Naive thymus-derived CD8-positive, alpha-beta T cell (primary cell): ENCODE measurements around the gene SLC12A7. TPM values are rescaled to one million over a fixed set of nuclear protein-coding genes. Genes with fewer than 3 reads are reported as not detected.
A peak's percentile ranks its signal among the peaks of the same experiment; 100 is the strongest.

Experiments used
- ATAC-seq, 2 donors: fragments of 150-1000 bp; cut with Tn5 transposase in 1 of 2; sonication (Bioruptor Pico), chemical (Tn5 transposase) in 1 of 2; 1 replicate in 1 of 2; 2 replicates in 1 of 2; pipeline ENCODE4 v1.10.0; 2021; ENCODE audit warnings: mild to moderate bottlenecking in 2 of 2, moderate library complexity in 2 of 2
- POLR2A ChIA-PET: fragments of 350-600 bp; sonication (Branson Sonifier 250); formaldehyde crosslinking; loops from one replicate; lab custom pipeline; 2021; ENCODE audit warnings: antibody characterized with exemption; lab: Charles Lee
- DNase-seq, 10 donors: peaks; one replicate each; pipeline versions ENCODE4 v3.0.0 to v3.0.0-alpha.2; 2020 to 2022
- H3K27ac Mint-ChIP-seq, 10 donors: one replicate each; pipeline ENCODE4 v1.8.0; 2020 to 2022; ENCODE audit warnings: mild to moderate bottlenecking in 10 of 10, mixed read lengths in 10 of 10, moderate library complexity in 4 of 10, inconsistent platforms in 1 of 10
- H3K27me3 Mint-ChIP-seq, 5 donors: one replicate each; pipeline ENCODE4 v1.8.0; 2021 to 2022; ENCODE audit warnings: mixed read lengths in 5 of 5
- H3K36me3 Mint-ChIP-seq, 3 donors: one replicate each; pipeline ENCODE4 v1.8.0; 2020 to 2022; ENCODE audit warnings: mixed read lengths in 3 of 3, mild to moderate bottlenecking in 2 of 3, inconsistent platforms in 1 of 3
- H3K4me1 Mint-ChIP-seq, 4 donors: one replicate each; pipeline ENCODE4 v1.8.0; 2021 to 2022; ENCODE audit warnings: mixed read lengths in 4 of 4
- H3K4me3 Mint-ChIP-seq, 10 donors: one replicate each; pipeline ENCODE4 v1.8.0; 2020 to 2022; ENCODE audit warnings: mild to moderate bottlenecking in 10 of 10, mixed read lengths in 10 of 10, moderate library complexity in 6 of 10, inconsistent platforms in 1 of 10
- H3K9me3 Mint-ChIP-seq, 9 donors: one replicate each; pipeline ENCODE4 v1.8.0; 2020 to 2022; ENCODE audit warnings: mixed read lengths in 9 of 9, mild to moderate bottlenecking in 3 of 9, inconsistent platforms in 1 of 9, moderate library complexity in 1 of 9
- polyA plus RNA-seq, 3 donors: library from polyadenylated mRNA; unstranded; fragments of 300-500 nt; fragmentation: Illumina TruSeq; gene quantifications; one replicate each; pipeline ENCODE4 v1.2.3, GENCODE V29; 2021
- total RNA-seq, 8 experiments: library from RNA in 2 of 8; stranded (reverse) in 2 of 8; gene quantifications; one replicate each; pipeline ENCODE4 v1.2.3 and lab custom pipeline; 2021 to 2026

SLC12A7 gene
- total and polyA plus RNA-seq, 5 experiments from 2014 or later = 7.3 to 68.3 (median 25.4) TPM

GRCh38 chr5:1057485-1058082 is 54.3 kb downstream of the SLC12A7 start:
- Mint-ChIP-seq H3K4me1 (no peaks in the 10 kb centered on the region), H3K36me3 (peaks cover 0 to 31% (median 1%) of the 10 kb centered on the region in 3 donors), H3K27ac (no peak overlapping the region), H3K27me3 (no peaks in the 10 kb centered on the region), H3K4me3 (no peak overlapping the region), H3K9me3 (no peaks in the 10 kb centered on the region)
- ATAC-seq = no peak
- no peak for DNase-seq
- POLR2A ChIA-PET = interaction anchor here (0.6 kb wide), 1 partner anchor 49 kb away, joined by 3 read pairs; no protein-coding TSS in a partner anchor

DNA sequence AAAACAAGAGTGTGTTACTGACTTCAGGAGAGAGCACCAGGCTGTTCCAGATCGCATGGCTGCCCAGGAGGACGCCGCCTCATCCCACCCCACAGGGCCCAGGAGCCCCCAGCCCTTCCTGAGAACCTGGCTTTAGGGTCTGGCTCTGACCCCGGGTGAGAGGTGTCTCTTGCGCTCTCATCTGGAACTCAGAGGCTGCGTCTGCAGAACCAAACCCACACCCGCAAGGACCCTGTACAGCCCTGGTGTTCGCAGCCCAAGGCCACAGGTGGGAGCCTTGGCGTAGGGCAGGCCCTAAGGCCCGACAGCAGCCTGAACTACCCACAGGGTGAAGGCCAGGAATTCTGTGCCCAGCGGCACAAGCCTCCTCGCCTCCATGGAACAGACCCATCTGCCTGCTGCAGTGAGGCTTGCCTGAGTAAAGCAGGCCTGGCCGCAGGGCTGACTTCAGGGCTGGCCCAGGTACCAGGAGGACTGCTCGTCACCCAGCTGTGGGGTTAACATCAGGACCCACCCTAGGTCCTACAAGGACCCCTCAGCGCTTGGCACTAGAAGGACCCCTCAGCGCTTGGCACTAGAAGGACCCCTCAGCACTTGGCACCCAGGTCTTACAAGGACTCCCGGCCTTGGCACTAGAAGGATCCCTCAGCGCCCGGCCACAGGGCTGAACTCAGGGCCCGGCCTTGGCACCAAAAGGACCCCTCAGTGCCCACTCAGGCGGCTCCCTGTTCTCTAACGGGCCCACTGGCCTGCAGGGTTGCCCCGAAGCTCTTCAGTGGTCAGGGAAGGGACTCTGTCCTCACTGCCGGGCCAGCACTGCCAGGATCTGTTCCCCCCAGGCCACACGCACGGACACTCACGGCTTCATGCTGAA is 55.0 kb downstream of the SLC12A7 start:
- Mint-ChIP-seq H3K4me3 (no peak overlapping the region), H3K36me3 (peaks cover 0 to 33% (median 4%) of the 10 kb centered on the region in 3 donors), H3K27me3 (no peaks in the 10 kb centered on the region), H3K27ac (no peak overlapping the region), H3K9me3 (no peaks in the 10 kb centered on the region), H3K4me1 (no peaks in the 10 kb centered on the region)
- POLR2A ChIA-PET = no interaction called here
- ATAC-seq (no peak), DNase-seq (no peak)

DNA sequence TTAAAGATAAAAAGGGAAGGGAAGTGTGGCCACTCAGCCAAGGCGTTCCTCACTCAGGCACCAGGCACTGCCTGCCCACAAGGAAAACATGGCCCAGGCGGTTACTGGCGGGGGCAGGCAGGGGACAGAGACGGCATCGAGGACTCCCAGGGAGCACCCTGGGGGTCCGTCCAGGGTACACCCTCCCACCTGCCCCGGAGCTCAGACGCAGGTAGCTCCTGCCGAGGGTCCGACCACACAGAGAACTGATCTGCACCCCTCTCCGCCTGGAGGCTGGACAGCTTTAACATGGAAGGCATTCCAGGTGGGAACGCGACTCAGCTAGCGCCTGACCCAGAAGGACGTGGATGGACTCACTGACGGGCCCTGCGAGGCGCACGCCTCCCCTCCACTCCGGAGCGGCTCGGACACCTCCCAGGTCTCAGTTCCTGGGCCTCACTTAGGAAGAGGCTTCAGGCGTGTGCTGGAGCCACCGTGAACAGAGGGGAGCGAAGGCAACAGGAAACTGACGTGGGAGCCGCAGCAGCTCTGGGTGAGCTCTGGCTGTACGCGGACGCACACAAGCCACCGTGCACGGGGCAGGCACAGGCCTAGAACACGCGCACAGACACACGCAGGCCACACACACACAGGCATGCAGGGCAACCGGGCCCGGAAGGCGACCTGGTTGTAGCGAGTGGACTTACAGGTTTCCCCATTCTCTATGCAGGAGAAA is 55.8 kb downstream of the SLC12A7 start:
- no peak overlapping the region for H3K4me3 Mint-ChIP-seq
- ATAC-seq (no peak), DNase-seq (no peak)
- peak overlapping the region in 1 of 10 donors; percentile 43 for H3K27ac Mint-ChIP-seq
- H3K36me3 Mint-ChIP-seq = peaks cover 0 to 35% (median 4%) of the 10 kb centered on the region in 3 donors
- no peaks in the 10 kb centered on the region for H3K27me3 Mint-ChIP-seq
- H3K9me3 Mint-ChIP-seq = no peaks in the 10 kb centered on the region
- POLR2A ChIA-PET = no interaction called here
- H3K4me1 Mint-ChIP-seq = no peaks in the 10 kb centered on the region

- DNase-seq = no peak
- no peak overlapping the region for H3K4me3 Mint-ChIP-seq
- POLR2A ChIA-PET = no interaction called here
- H3K36me3 Mint-ChIP-seq = peaks cover 0 to 35% (median 4%) of the 10 kb centered on the region in 3 donors
- H3K27ac Mint-ChIP-seq = peak overlapping the region in 2 of 10 donors; percentile 57 to 63
- no peak for ATAC-seq
- no peaks in the 10 kb centered on the region for H3K9me3 Mint-ChIP-seq
- no peaks in the 10 kb centered on the region for H3K4me1 Mint-ChIP-seq
- no peaks in the 10 kb centered on the region for H3K27me3 Mint-ChIP-seq
Observed at GRCh38 chr5:1054799-1055775, 56.8 kb downstream of the SLC12A7 start.

GRCh38 chr5:1054018-1054798 is 57.7 kb downstream of the SLC12A7 start:
- Mint-ChIP-seq H3K27ac (peak overlapping the region in 2 of 10 donors; percentile 21 to 27), H3K27me3 (no peaks in the 10 kb centered on the region), H3K4me1 (no peaks in the 10 kb centered on the region), H3K36me3 (peaks cover 0 to 31% (median 4%) of the 10 kb centered on the region in 3 donors), H3K9me3 (no peaks in the 10 kb centered on the region), H3K4me3 (no peak overlapping the region)
- POLR2A ChIA-PET = no interaction called here
- no peak for DNase-seq
- ATAC-seq = no peak

DNA sequence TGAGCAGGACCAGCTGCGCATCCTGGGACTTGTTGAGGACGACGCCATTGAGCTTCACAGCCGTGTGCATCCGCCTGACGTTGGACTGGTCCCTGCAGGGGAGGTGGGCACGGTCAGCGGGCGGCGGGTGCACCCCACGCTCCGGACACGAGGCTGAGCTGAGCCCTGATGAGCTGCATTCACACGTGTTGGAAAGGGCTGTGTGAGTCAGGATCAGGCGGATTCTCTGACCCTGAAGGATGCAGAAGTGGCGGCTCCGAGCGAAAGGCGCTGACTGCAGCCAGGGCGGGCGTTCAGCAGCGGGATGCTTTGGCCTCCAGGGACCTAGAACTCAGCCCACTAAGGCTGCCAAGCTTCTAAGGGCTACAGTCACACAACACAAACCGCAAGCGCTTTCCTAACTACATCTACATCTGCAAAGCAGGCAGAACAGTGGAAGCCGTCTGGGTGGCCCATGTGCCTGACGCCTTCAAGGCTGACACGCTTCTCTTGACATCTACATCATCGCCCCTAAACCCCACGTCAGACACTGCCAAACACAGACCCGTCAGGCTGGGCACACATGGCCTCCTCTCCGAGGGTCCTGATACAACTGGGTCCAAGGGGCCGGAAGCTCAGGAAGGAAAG is 58.4 kb downstream of the SLC12A7 start:
- ATAC-seq (no peak), DNase-seq (no peak)
- Mint-ChIP-seq H3K27ac (peak overlapping the region in 2 of 10 donors; percentile 21 to 27), H3K9me3 (no peaks in the 10 kb centered on the region), H3K4me3 (no peak overlapping the region), H3K27me3 (no peaks in the 10 kb centered on the region), H3K36me3 (peaks cover 0 to 30% (median 4%) of the 10 kb centered on the region in 3 donors), H3K4me1 (no peaks in the 10 kb centered on the region)
- POLR2A ChIA-PET = no interaction called here

- H3K27me3 Mint-ChIP-seq = no peaks in the 10 kb centered on the region
- POLR2A ChIA-PET = no interaction called here
- DNase-seq (peak in 1 of 10 donors; percentile 11), ATAC-seq (no peak)
- H3K4me3 Mint-ChIP-seq = no peak overlapping the region
- H3K27ac Mint-ChIP-seq = no peak overlapping the region
- H3K4me1 Mint-ChIP-seq = peaks cover 0 to 2% (median under 1%) of the 10 kb centered on the region in 4 donors
- H3K36me3 Mint-ChIP-seq = peaks cover 0 to 30% (median 4%) of the 10 kb centered on the region in 3 donors
- peaks cover 0 to 3% (median 0%) of the 10 kb centered on the region in 9 donors for H3K9me3 Mint-ChIP-seq
Observed at GRCh38 chr5:1052641-1053390, 59.0 kb downstream of the SLC12A7 start.

DNA sequence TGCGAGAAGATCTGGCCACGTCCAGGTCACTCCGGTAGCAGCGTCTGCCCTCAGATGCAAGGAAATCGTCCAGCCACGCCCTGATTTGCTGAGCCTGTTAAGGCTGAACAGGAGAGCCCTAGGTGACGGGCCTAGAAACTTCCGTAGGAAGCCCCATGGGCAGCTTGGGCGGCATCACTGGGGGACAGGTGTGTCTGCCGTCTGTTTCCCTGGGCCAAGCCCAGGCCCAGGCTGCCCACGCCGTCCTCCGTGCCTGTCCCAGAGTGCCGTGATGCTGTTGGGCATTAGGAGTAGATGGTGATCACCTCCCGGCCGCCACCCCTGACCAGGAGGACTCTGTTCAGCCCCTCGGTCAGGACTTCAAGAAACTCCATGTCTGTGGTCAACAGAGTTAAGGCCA is 59.8 kb downstream of the SLC12A7 start:
- peaks cover 0 to 26% (median 3%) of the 10 kb centered on the region in 3 donors for H3K36me3 Mint-ChIP-seq
- DNase-seq (peak in 1 of 10 donors; percentile 4), ATAC-seq (no peak)
- H3K4me1 Mint-ChIP-seq = peaks cover 0 to 9% (median 2%) of the 10 kb centered on the region in 4 donors
- H3K27ac Mint-ChIP-seq = peak overlapping the region in 1 of 10 donors; percentile 43
- no peak overlapping the region for H3K4me3 Mint-ChIP-seq
- H3K27me3 Mint-ChIP-seq = no peaks in the 10 kb centered on the region
- POLR2A ChIA-PET = no interaction called here
- H3K9me3 Mint-ChIP-seq = peaks cover 0 to 9% (median 0%) of the 10 kb centered on the region in 9 donors

- Mint-ChIP-seq H3K9me3 (peaks cover 0 to 16% (median 0%) of the 10 kb centered on the region in 9 donors), H3K27me3 (no peaks in the 10 kb centered on the region), H3K36me3 (peaks cover 0 to 22% (median 3%) of the 10 kb centered on the region in 3 donors), H3K27ac (peak overlapping the region in 1 of 10 donors; percentile 44), H3K4me1 (peaks cover 0 to 15% (median 4%) of the 10 kb centered on the region in 4 donors), H3K4me3 (no peak overlapping the region)
- no peak for DNase-seq
- POLR2A ChIA-PET = no interaction called here
- ATAC-seq = no peak
Observed at GRCh38 chr5:1051366-1051720, 60.5 kb downstream of the SLC12A7 start.
